NCI-H446 treated with DMSO at 0.1 percent for 48 hours (cell line): Measurements from ENCODE around the gene GALR3.
A peak's percentile ranks its signal among the peaks of the same experiment; 100 is the strongest.

Experiments used
- DNase-seq: peaks from one replicate; lab custom pipeline; 2025; lab: John Stamatoyannopoulos, UW

The GALR3 gene

GRCh38 chr22:37803195-37803638 is 20.0 kb upstream of the GALR3 start:
- DNase-seq, result no peak

DNA sequence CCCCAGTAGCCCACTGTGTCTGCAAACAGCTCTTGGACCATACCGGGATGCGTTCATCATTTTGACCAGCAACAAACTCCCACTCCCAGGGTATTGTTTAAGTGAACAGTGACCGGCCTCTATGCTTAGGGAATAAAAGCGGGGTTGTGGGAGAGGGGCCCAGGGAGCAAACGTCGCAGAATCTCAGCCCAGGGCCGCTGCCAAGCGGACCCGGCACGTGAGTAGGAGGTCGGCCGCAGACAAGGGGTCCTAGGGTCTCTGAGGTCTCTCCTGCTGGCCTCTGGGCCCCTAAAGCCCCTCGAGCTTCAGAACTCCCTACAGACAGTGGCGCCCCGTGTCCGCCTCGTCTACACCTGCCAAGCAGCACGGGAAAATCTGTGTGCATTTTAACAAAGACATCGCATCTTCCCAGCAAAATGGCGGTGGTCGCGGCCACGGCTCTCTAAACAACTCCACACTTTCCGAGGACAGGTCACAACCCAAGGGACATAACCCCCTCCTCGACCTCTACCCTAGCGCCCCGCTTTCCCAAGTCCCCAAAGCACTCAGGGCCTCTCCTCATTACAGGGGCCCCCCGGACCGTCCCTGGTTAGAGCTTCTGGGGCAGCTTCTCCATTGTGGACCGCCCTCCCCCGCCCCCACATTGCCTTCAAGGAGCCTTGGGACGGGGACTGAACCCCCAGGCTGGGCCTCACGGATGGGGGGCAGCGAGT is 19.4 kb upstream of the GALR3 start:
- DNase-seq, result no peak

- DNase-seq, result no peak
Measured at GRCh38 chr22:37804352-37804880, 18.8 kb upstream of the GALR3 start.

DNA sequence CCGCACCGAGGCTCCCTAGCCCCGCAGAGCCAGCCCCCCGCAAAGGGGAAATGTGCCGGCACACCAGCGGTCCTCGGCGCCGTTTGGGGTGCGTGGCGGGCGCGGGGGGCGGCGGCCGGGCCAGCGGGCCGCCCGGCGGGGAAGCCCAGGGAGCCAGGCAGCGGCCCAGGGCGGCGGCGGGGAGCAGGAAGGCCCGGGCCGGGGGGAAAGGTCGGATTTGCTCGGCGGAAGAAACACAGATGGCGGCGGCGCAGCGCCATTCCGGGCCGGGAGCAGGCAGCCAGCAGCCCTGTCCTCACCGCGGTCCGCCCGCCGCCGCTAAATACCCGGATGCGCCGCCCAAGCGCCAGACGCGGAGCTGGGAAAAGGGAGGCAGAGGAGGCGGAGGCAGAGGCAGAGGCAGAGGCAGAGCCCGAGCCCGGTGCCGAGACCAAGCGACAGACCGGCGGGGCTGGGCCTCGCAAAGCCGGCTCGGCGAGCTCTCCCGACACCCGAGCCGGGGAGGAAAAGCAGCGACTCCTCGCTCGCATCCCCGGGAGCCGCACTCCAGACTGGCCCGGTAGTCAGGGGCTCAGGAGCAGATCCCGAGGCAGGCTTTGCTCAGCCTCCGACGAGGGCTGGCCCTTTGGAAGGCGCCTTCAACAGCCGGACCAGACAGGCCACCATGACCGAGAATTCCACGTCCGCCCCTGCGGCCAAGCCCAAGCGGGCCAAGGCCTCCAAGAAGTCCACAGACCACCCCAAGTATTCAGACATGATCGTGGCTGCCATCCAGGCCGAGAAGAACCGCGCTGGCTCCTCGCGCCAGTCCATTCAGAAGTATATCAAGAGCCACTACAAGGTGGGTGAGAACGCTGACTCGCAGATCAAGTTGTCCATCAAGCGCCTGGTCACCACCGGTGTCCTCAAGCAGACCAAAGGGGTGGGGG is 18.0 kb upstream of the GALR3 start:
- peak; percentile 78 for DNase-seq

GRCh38 chr22:37805810-37806277 is 17.3 kb upstream of the GALR3 start:
- DNase-seq, result no peak

GRCh38 chr22:37806409-37807333 is 16.5 kb upstream of the GALR3 start:
- peak; percentile 15 for DNase-seq

DNA sequence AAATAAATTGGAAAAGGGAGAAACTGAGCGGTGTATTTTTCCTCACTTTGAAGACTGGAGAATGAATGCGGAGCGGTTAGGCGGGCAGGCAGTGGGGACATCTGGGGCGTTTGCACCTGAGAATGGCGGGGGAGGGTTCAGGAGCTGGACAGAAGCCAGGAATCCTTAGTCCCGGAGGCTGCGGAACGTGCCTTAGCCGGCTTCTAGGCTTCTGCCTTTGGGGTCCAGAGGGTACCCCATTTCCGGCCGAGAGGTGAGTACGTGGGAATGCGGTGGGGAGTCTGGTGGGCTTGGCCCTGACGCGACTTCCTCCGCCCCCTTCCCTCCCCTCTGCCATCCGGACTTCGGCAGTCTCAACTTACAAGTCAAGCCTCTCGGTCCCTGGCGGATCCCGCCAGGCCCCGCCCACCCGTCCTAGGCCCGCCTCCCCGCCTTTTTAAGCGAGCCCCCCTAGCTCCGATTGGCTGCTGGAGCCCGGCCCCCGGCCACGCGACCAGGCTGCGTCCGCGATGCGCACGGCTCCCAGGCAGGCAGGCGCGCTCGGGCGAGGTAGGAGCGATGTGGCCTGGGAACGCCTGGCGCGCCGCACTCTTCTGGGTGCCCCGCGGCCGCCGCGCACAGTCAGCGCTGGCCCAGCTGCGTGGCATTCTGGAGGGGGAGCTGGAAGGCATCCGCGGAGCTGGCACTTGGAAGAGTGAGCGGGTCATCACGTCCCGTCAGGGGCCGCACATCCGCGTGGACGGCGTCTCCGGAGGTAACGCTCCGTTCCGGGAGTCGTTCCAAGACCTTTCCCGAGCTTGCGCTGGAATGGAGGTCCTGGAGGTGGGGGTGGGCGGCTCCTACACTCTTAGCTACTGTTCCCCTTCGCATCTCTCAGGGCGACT is 15.5 kb upstream of the GALR3 start, which contains the start of gene GCAT:
TSS of gene GCAT (plus strand) at position 525 of the 884 bp plus-strand sequence. CDS start at position 559, 34 bp downstream.
- peak; percentile 91 for DNase-seq

- no peak for DNase-seq
Measured at GRCh38 chr22:37808294-37808657, 14.9 kb upstream of the GALR3 start.

DNA sequence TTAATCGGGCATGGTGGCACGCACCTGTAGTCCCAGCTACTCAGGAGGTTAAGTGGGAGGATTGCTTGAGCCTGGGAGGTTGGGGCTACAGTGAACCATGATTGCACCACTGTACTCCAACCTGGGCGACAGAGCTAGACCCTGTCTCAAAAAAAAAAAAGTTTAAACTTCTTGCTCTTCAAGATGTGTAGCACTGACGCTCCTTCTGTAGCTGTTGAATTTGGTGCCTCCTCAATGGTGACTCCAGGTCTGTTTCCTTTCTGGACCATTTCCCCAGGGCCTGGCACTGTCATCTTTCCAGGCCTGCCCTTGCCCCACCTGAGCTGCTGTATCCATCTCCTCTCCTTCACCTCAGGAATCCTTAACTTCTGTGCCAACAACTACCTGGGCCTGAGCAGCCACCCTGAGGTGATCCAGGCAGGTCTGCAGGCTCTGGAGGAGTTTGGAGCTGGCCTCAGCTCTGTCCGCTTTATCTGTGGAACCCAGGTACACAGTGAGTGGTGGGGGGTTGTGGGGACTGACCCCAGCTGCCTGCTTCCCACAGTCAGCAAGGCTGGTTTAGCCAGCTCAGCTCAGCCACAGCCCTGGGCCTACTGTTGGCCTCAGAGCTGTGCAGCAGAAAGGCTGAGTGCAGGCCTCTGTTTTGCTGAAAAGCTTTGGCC is 13.4 kb upstream of the GALR3 start:
- DNase-seq, result no peak

- no peak for DNase-seq
Measured at GRCh38 chr22:37811867-37812266, 11.3 kb upstream of the GALR3 start.

DNA sequence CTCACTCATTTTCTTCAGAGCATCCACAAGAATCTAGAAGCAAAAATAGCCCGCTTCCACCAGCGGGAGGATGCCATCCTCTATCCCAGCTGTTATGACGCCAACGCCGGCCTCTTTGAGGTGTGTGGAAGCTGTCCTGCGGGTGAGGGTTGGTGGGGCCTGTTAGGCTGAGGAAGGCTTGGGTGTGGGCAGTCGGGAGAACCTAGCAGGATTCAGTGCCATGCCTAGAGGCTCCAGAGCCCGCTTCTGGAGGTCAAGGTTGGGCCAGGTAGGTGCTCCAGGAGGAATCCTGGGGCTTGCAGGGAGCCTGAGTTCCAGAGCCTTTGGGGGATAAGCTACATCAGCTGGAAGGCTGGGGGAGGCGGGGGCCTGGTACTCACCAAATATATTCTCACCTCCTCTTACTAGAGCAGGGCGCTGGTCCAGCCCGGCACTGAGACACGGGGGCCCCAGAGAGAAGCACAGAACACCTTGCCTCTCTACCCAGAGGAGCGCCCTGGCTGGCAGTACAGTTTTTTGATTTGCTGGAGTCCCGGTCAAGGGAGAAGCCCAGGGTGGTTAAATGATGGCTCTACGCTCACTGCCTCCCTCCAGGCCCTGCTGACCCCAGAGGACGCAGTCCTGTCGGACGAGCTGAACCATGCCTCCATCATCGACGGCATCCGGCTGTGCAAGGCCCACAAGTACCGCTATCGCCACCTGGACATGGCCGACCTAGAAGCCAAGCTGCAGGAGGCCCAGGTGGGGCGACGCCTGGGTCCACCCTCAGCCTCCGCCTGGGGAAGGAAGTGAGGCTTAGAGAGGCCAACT is 10.1 kb upstream of the GALR3 start:
- no peak for DNase-seq

DNA sequence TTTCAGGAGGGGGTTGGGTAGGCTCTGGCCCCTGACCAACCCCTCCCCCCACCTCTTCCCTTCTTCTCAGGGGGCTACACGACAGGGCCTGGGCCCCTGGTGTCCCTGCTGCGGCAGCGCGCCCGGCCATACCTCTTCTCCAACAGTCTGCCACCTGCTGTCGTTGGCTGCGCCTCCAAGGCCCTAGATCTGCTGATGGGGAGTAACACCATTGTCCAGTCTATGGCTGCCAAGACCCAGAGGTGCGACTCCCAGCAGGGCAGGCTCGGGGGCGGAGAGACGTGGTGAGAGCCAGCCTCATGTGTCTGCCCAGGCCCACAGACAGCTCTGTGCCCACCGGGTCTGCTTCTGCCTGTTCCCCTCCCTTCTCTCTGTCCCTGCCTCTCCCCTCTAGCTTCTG is 7.6 kb upstream of the GALR3 start:
- DNase-seq, result no peak

GRCh38 chr22:37816543-37817180 is 6.5 kb upstream of the GALR3 start:
- DNase-seq, result no peak

DNA sequence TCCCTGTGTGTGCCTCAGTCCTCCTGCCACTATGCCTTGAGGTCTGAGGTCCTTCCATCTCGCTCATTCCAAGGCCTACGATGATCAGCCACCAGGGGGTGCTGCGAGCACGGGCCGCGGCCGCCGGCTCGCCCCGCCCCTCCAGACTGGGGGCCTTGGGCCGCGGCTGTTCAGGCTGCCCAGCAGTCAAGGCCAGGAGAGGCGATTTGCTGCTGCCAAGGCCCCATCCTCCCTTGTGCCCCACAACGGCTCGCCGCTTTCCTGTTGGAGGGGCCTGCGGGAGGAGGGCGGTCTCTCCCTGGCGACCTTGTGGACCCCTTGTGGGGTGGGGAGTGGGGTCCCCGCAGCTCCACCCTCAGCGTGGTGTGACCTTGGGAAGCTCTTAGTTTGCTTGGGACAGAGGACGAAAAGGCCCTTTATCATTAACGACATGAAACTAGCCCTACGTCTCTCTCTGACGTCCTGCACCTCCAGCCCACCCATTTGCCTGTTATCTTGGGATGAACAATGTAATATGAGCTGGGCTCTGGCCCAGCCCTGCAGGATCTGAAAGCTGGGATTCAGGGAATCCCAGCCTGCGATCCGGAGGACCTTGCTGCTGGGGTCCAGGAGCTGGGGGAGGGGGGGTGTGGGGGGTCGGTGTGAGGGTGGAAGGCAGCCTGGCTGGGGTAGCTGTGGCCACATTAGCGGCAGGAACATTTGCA is 5.3 kb upstream of the GALR3 start:
- DNase-seq, result no peak

DNA sequence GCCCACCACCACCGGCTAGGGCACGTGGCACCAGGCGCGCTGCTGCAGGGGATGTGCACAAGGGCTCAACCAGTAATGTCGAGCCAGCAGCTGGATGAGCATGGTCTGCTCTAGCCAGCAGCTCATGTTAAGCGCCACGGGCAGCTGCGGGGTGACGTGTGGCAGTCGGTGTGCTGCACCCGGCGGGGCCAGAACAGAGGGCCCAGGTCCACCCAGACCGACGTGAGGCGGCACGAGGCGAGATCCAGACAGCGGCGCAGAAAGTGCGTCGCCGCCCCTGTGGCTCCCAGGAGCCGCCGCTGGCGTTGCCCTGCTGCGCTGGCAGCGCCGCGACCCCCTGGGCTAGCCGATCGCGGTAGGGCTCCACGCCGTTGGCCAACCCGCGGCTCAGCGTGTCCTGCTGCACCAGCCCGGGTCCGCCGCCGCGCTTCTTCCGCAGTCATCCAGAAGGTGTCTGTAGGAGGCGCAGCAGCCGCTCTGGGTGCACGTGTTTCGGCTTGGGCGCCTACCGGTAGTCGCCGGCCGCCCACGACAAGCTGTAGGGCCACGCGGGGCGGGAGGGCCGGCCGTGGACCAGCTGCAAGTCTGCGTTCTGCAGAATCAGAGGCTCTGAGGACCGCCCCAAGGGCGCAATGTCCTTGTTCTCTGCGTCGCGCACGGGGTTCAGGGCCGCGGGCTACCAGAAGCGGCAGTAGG is 4.6 kb upstream of the GALR3 start:
- no peak for DNase-seq

- no peak for DNase-seq
Measured at GRCh38 chr22:37819105-37819433, 4.1 kb upstream of the GALR3 start.

- no peak for DNase-seq
Measured at GRCh38 chr22:37820350-37820749, 2.8 kb upstream of the GALR3 start.
